Measurements from ENCODE around the gene CPM.
A peak's percentile ranks its signal among the peaks of the same experiment; 100 is the strongest.

CPM gene

GRCh38 chr12:68899251-68899771 lies 33.7 kb downstream of the CPM start:
- peak; percentile 74 for DNase-seq (ENCODE audit: low read depth)

DNA sequence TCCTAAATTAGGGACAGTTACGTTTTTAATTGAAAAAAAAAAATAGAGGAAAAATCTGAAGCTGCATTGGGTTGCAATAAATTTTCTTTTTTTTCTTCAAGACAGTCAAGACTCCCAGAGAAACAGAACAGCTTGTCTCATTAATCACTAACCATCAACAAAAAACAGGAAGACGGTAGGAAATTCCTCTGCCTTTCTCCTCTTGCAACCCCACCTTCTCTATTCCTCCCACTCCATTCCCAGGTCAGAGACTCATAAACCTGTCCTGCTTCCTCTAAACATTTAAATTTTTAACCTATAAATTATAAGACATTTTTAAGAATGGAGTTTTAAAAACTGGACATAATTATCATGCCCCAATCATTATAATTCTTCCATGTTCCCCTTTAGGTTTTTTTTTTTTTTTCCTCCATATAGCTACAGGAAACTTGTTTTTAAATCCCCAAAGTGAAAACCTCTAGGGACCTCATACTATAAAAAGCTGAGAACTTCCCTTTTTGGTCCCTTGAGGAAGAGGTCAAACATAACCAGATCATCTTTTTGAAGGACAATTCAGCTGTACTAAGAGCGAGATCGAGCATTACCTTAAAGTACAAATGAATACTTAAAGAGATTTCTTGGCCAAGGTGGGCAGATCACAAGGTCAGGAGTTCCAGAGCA lies 36.0 kb downstream of the CPM start:
- peak; percentile 50 for DNase-seq (ENCODE audit: low read depth)
- TF ChIP-seq CTCF (IDR thresholded peaks at IDR 0.05; ENCODE audit: low read length, missing control alignments), result no peak
- no peak overlapping the region for H3K4me3 ChIP-seq (replicated peaks; ENCODE audit: low read depth, low read length)

More at GRCh38 chr12:68899251-68899771, 33.7 kb downstream of the CPM start:
- no peak overlapping the region for H3K4me3 ChIP-seq (replicated peaks; ENCODE audit: low read depth, low read length)
- TF ChIP-seq CTCF (IDR thresholded peaks at IDR 0.05; ENCODE audit: low read length, missing control alignments), result peak; percentile 56

- H3K4me3 ChIP-seq (replicated peaks; ENCODE audit: low read depth, low read length), result no peak overlapping the region
- no peak for TF ChIP-seq CTCF (IDR thresholded peaks at IDR 0.05; ENCODE audit: low read length, missing control alignments)
- no peak for DNase-seq (ENCODE audit: low read depth)
Measured at GRCh38 chr12:68894276-68894855, 38.6 kb downstream of the CPM start.

- no peak for TF ChIP-seq CTCF (IDR thresholded peaks at IDR 0.05; ENCODE audit: low read length, missing control alignments)
- DNase-seq (ENCODE audit: low read depth), result no peak
- H3K4me3 ChIP-seq (replicated peaks; ENCODE audit: low read depth, low read length), result no peak overlapping the region
Measured at GRCh38 chr12:68893741-68894140, 39.2 kb downstream of the CPM start.

DNA sequence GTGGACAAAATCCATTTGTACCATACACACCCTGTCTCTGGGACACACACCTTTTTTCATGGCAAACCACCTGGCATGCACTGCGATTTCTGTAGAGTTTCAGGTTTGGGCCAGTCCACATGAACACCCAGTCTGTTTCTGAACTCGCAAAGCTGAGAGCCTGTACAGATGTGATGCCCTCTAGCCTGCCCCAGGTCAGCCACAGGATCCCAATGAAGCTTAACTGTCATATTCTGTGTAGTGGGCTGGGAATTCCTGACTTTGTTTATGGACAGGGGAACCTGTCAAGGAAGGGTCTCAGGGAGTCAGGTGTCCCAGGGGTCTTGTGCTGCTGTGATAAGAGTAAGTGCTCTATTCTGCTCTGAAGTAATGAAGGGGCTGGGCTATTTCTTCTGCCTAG lies 39.8 kb downstream of the CPM start:
- no peak for DNase-seq (ENCODE audit: low read depth)
- no peak overlapping the region for H3K4me3 ChIP-seq (replicated peaks; ENCODE audit: low read depth, low read length)
- TF ChIP-seq CTCF (IDR thresholded peaks at IDR 0.05; ENCODE audit: low read length, missing control alignments), result no peak

GRCh38 chr12:68891141-68891540 lies 41.8 kb downstream of the CPM start:
- TF ChIP-seq CTCF (IDR thresholded peaks at IDR 0.05; ENCODE audit: low read length, missing control alignments), result no peak
- no peak for DNase-seq (ENCODE audit: low read depth)
- no peak overlapping the region for H3K4me3 ChIP-seq (replicated peaks; ENCODE audit: low read depth, low read length)

All from fibroblast of pulmonary artery (primary cell).